ENCODE data around the gene TKTL1.
"Not testable (repeated sequence)": the region's sequence is repeated elsewhere in the genome, so short reads cannot be mapped to it uniquely, and the experiment has no call there.

The TKTL1 gene

GRCh38 chrX:154341399-154342298, 46.1 kb downstream of the TKTL1 start:
- not testable (repeated sequence) for DNase-seq (ENCODE audit: low spot score)
- peak; percentile 86 for FAIRE-seq

DNA sequence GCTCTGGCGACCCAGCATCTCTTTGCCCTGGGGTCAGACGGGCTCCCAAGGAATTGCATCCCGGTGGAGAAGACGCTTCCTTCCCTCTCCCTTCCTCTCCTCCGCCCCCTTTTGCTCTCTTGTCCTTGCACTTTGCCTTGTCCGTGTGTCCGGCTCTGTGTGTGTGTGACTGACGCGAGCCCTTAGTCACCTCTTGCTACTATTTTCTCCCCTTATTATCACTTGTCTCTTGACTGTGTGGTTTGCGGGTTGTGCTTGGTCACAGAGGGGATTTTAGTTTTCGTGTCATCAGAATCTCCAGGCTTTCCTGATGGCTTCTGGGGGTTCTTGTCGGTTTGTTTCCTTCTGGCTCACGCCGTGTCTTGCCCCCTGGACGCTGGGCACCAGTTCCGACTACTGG, 47.5 kb downstream of the TKTL1 start:
- DNase-seq (ENCODE audit: low spot score); FAIRE-seq: not testable (repeated sequence)

DNA sequence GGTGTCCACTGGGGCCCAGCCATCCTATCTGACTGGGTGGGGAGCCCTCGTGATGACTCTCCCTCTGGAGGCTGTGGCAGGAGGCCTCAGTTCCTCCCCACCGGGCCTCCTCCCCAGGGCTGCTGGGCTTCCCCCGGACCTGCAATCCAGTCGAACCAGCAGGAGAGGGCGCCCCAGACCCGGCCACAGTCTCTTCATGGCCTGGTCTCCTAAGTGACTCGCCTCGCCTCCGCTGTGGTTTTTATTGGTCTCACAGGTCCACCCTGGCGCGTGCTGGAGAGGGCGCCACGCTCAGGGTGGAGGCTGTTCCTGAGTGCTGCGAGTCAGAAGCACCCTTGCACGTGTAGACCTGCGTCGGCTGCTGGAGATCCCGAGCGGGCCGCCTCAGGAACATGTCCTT, 48.0 kb downstream of the TKTL1 start:
- FAIRE-seq = peak; percentile 84
- not testable (repeated sequence) for DNase-seq (ENCODE audit: low spot score)

GRCh38 chrX:154348114-154348531, 52.5 kb downstream of the TKTL1 start:
- FAIRE-seq (no peak), DNase-seq (ENCODE audit: low spot score) (no peak)

DNA sequence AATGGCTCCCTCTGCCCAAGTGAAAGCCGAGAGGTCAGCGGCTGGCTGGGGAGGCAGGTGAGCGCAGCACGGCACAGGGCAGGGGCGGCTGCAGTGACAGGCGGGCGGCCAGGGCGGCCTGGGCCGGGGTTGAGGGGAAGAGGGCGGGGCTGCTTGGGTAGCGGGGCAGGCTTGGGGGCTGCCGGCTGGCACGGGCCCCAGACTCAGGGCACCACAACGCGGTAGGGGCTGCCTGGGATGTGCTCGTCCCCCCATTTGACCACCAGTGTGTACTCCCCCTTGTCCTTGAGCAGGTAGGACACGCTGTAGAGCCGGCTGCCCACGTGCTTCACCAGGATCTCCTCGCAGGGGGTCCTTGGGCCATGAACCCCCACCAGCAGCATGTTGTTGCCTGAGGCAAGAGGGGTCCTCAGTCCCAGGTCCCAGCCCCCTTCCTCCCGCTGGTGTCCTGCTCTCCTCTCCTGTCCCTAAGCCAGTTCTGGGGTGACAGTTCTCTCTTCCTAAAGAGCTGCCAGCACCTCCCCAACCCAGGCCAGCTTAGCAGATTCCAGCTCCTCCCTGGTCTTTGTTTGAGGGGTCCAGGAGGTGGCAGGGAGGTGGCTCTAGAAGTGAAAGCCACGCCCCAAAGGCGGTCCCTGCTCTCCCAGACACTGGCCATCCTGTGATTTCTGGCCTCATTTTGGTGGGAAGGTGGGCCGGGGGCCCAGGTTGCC, 53.2 kb downstream of the TKTL1 start:
- DNase-seq (ENCODE audit: low spot score) (no peak), FAIRE-seq (no peak)

- DNase-seq (ENCODE audit: low spot score) (no peak), FAIRE-seq (no peak)
Measured at GRCh38 chrX:154349359-154349935, 53.9 kb downstream of the TKTL1 start.

DNA sequence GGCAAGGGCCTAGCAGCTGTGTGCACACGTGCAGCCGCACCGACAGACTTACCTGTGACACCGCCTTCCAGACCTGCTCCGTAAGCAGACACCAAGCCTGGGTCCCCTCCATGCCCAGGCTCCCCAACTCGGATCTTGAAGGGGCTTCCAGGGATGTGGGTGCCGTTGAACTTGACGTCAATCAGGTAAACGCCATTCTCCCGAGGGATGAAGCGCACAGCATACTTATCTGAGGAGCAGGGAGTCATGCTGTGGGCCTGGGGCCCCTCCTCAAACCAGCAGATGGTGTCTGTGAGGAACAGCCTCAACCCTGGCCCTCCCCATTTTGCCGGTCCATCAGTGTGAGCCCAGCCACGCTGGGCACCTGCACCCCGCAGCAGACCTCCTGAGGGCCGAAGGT, 54.4 kb downstream of the TKTL1 start:
- no peak for FAIRE-seq

DNA sequence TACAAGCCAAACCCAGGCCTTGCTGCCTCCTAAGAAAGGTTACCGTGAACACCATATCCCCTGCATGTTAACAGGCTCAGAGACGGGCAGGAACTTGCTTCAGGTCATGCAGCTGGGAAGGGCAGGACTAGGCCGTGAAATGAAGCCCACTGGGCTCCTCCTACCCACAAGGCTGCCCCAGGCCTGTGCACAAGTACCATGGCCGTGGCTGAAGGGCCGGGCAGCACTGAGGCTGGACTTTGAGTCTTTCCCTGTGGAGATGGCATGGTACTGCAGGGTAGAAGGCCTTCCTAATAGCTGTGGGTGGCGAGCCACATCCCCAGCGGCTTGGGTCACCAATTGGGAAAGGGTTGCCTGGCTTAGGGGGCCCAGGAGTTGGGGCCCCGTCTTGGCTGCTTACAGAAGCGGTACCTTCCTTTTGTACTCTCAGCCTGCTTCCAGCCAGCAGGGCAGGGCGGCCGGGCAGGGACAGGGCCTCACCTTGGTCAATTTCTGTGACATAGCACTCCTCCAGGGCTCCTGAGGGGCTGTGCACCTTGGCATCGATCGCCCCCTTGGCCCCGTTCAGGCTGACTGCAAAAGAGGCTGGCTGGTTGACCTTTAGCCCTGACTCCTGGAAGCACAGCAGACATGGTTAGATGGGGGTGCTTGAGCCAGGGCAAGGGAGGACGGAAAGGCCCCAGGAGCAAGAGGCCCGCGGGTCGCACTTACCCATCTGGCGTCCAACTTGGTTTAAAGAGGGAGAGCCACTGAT, 55.0 kb downstream of the TKTL1 start:
- FAIRE-seq = no peak
- no peak for DNase-seq (ENCODE audit: low spot score)

More for the DNA sequence above, 54.4 kb downstream of the TKTL1 start:
- no peak for DNase-seq (ENCODE audit: low spot score)

GRCh38 chrX:154351183-154352011, 55.8 kb downstream of the TKTL1 start:
- FAIRE-seq = no peak

GRCh38 chrX:154352012-154352401, 56.4 kb downstream of the TKTL1 start:
- no peak for FAIRE-seq

More at GRCh38 chrX:154351183-154352011, 55.8 kb downstream of the TKTL1 start:
- DNase-seq (ENCODE audit: low spot score) = no peak

DNA sequence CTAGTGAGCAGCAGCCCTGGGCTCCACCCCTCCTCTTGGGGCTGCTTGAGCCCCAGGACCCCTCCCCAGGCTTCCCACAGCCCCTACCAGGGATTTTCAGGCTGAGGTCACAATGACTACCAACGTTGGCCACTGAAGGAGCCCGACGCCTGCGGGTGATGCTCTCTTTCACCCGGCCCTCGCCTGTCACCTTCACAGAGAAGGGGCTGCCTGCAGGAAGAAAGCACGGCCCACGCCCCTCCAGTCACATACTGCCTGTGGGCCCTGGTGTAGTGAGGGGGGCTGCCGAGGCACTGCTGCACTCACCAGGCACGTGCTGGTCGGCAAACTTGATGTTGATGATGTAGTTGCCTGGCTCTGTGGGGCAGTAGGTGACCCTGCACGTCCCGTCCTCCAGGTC, 56.9 kb downstream of the TKTL1 start:
- FAIRE-seq (no peak), DNase-seq (ENCODE audit: low spot score) (no peak)

More at GRCh38 chrX:154352012-154352401, 56.4 kb downstream of the TKTL1 start:
- DNase-seq (ENCODE audit: low spot score) = no peak

DNA sequence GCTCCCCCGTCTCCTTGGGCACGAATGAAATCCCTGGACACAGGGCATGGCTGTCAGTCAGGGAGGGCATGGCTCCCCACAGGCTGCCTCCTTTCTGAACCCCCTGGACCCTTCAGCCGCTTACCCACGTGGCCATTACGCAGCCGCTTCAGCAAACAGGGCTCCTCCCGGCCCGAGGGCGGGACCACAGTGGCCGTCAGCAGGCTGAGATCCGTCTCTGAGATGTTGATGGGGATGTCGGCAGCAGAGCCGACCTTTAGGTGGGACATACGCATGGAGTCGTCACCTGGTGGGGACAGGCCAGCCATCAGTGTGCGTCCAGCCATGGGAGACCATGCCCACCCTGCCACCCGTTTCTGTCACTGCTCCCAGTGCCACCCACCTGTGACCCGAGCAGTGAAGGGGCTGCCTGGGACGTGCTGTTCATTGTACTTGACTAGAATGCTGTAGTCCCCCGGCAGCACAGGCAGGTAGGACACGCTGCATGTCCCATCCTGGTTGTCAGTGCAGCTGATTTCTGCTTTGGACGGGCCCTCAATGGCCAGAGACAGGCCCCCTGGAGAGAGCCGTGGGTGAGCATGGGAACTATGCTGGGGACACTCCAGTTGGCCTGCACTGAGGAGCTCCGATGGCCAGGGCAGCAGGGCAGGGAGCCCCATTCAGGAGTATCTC, 57.7 kb downstream of the TKTL1 start:
- DNase-seq (ENCODE audit: low spot score) (no peak), FAIRE-seq (no peak)

DNA sequence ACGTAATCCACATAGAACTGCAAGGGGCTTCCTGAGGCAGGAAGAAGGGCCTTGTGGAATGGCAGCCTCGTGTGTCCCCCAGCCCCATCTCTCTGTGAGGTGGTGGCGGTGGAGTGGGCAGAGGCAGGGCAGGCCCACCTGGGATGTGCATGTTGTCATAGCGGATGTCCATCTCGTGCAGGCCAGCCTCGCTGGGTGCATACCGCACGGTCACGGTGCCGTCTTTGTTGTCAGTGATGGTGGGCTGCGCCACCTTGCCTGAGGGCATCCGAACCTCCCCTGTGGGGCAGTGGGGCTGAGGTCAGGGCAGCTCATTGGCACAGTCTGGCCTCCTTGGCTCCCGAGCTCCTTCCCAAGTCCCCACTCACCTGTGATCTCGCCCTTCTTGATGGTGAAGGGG, 58.4 kb downstream of the TKTL1 start:
- no peak for DNase-seq (ENCODE audit: low spot score)
- FAIRE-seq = no peak

DNA sequence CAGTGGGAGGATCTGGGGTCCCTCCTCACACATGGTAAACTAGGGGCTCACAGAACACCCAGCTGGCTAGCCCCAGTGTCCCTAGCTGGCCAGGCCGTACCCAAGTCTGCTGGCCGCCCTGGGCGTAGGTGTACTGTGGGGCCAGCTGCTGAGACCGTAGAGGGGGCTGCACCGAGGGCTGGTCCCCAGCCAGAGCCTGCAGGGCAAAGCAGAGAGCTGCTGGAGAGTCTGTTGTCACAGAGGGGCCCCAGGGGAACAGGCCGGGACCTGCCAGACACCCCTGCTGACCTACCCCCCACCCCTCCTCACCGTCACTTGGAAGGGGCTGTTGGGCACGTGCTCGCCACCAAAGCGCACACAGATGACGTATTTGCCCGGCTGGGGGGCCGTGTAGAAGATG, 58.9 kb downstream of the TKTL1 start:
- DNase-seq (ENCODE audit: low spot score) (no peak), FAIRE-seq (no peak)

- no peak for DNase-seq (ENCODE audit: low spot score)
- no peak for FAIRE-seq
Measured at GRCh38 chrX:154355094-154355775, 59.6 kb downstream of the TKTL1 start.

- no peak for FAIRE-seq
Measured at GRCh38 chrX:154355776-154356140, 60.2 kb downstream of the TKTL1 start.

GRCh38 chrX:154356596-154356995, 61.0 kb downstream of the TKTL1 start:
- DNase-seq (ENCODE audit: low spot score) = no peak
- no peak for FAIRE-seq

More at GRCh38 chrX:154355776-154356140, 60.2 kb downstream of the TKTL1 start:
- DNase-seq (ENCODE audit: low spot score) = no peak

DNA sequence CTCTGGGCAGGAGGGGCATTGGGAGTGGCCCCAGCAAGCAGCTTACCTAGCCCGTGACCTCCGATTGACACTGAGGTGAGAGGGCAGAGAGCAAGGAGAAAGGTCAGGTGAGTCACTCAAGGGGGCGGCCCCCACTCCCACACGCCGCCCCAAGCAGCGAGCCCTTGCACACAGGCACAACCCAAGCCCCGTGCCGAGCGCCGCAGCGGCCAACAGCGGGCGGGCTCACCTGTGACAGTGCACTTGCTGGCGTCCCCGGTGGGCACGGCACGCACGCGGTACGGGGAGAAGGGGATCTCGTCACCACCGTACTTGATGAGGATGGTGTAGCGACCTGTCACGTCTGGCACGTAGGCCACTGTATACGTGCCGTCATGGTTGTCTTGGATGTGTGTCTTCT, 61.6 kb downstream of the TKTL1 start:
- no peak for FAIRE-seq
- no peak for DNase-seq (ENCODE audit: low spot score)

DNA sequence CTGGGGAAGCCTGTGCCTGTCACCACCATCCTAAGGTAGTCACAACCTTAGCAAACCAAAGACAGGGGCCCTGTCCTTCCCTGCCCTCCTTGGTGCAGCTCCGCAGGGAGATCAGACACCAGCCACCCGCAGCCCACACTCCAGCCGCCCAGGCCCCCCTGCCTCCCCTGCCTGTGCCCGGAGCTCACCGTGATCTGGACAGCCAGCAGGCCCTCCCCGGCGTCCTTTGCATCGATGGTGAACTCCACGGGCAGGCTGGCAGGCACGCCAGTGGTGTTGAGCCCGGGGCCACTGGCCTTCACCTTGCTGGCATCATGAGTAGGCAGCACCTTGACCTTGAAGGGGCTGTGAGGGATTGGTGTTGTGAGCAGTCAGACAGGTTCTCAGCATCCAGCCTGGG, 62.4 kb downstream of the TKTL1 start:
- no peak for DNase-seq (ENCODE audit: low spot score)
- FAIRE-seq = no peak

Data from urothelium cell line (cell line).